GM18951 (cell line): ENCODE data around the gene FIBCD1.
"Not testable (repeated sequence)": the region's sequence is repeated elsewhere in the genome, so short reads cannot be mapped to it uniquely, and the experiment has no call there.

Experiments
- POLR2A ChIP-seq: IDR thresholded peaks from 4 replicates; pipeline ENCODE4 v1.6.1; 2011; ENCODE audit warnings: mild to moderate bottlenecking; ENCODE audit not compliant: insufficient read length, insufficient read depth; ENCODE audit errors: extremely low read depth
- in situ Hi-C: fragments of 300-500 bp; cut with MboI; formaldehyde crosslinking; loops from one replicate; pipeline ENCODE4 v1.12.0; 2022; ENCODE audit warnings: low sequenced_read_pairs, mixed read lengths, inconsistent platforms; ENCODE audit not compliant: unreplicated experiment

The FIBCD1 gene

DNA sequence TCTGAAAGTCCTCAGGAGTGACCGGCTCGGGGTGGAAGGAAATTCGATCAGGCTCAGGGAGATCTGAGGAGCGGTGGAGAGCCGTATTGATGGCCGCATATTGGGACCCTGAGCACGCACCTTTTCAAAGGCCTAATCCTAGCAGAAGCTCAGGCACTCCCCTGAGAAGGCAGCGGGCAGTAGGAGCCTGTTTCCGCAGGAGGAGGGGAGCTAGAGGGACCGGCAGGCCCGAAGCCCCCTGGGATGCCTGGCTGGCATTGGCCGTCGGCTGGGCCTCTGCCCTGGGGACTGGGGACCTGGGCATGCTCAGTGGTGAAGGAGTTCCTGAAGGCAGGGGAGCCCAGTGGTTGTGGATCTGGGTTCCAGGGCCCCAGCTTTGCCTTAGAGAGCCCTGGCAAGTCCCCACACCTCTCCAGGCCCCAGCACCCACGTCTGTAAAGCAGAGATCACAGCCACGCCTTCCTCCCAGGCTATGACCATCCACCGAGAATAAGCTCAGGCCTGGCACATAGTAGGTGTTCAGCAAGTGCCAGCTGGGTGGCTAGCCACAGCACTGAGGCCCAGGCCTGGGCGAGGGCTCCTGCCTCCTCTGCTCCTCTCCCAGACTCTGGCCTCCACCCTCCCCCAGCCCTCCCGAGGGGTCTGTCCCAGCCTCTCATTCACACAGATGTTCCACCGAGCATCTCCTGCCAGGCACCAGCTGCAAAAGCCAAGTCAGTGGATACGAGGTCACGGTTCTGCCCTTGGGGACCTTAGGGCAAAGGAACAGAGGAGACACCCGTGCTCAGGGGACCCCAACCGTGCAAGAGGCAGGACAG, 25.2 kb downstream of the FIBCD1 start:
- in situ Hi-C loops, result no loop called here
- TF ChIP-seq POLR2A, result no peak

DNA sequence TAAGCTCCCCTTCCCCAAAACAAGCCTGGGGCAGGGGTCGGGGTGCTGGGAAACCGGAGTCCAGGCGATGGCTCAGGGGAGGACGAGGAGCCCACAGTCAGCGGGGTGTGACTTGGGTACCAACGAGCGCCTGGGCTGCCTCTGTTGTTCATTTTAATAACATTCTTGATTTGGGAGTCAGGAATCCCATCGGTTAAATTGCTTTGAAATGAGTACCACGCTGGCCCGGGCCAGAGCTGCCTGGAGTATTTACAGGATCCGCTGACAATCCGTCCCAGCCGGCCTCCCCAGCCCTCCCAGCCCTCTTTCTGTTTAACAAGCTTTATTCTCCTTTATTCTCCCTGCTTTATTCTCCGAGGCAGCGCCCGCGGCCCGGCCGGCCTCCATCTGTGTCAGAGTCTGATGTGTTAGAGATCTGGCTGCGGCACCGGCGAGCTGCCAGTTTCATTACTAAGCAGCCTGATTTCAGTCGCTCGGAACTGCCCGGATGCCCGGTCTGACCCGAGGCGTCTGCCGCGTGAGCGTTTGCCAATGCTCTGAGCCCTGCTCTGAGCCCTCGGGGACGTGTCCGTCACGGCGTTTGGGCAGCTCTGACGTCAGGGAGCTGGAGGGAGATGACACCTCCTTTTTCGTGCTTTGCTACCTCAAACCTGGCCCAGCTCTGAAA, 26.0 kb downstream of the FIBCD1 start:
- no peak for TF ChIP-seq POLR2A
- in situ Hi-C loops, result no loop called here

DNA sequence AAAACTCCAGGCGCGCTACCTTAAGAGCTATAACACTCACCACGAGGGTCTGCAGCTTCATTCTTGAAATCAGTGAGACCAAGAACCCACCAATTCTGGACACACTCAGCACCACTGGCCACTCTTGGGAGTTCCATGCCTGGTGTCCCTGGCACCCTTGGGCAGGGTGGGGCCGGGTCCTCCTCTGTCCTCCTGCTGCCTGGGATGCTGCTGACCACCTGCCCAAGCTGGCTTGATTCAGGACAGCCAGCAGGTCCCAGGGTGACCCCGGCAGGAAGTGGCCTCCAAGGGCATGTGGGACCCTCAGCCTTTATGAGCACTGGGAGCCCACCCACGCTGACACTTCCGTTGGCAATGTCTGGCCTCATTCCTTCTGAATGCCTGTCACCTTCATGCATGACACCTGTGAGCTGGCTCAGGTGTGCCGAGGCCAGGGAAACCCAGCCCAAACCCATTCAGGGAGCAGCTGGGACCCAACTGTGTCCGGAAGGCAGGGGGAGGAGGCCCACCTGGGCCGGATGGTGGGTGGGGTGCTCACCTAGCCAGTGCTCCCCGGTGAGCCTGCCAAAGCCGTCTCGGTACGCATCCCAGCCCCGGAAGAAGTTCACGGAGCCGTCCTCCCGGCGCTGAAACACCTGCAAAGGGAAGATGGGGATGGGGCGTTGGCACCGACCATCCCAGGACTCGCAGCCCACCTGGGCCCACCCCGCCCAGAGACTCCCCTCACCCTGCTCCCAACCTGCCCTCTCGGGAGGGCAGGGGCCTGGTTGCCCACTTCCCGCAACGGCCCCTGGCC, 27.6 kb downstream of the FIBCD1 start:
- in situ Hi-C loops, result no loop called here
- TF ChIP-seq POLR2A, result no peak

DNA sequence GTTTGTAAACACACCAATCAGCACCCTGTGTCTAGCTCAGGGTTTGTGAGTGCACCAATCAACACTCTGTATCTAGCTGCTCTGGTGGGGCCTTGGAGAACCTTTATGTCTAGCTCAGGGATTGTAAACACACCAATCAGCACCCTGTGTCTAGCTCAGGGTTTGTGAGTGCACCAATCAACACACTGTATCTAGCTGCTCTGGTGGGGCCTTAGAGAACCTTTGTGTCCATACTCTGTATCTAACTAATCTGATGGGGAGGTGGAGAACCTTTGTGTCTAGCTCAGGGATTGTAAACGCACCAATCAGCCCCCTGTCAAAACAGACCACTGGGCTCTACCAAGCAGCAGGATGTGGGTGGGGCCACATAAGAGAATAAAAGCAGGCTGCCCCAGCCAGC, 28.4 kb downstream of the FIBCD1 start:
- in situ Hi-C loops, result not testable (repeated sequence)

DNA sequence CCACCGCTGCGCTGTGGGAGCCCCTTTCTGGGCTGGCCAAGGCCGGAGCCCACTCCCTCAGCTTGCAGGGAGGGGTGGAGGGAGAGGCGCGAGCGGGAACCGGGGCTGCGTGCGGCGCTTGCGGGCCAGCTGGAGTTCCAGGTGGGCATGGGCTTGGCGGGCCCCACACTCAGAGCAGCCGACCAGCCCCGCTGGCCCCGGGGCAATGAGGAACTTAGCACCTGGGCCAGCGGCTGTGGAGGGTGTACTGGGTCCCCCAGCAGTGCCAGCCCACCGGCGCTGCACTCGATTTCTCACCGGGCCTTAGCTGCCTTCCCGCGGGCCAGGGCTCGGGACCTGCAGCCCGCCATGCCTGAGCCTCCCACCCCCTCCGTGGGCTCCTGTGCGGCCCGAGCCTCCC, 29.0 kb downstream of the FIBCD1 start:
- in situ Hi-C loops, result not testable (repeated sequence)

DNA sequence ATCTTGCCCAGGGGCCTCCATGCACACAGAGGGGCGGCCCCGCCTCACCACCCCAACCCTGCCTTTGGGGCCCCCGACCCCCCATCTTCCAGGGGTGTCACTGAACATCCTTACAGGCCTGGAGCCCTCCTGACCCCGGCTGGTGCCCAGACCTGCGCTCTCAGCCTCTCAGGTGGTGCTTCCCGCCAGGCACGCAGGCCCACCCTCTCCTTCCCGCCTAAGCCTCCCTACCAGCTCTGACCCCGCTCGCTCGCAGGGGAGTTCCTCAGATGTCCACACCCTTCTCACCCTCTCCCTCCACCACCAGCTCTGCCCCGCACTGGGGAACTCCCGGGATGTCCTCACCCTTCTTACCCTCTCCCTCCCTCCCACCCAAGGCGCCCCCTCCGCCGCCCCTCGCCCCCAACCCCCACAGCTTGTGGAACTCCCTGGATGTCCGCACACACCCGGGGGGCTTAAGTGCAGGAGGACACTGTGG, 30.1 kb downstream of the FIBCD1 start:
- in situ Hi-C loops, result no loop called here
- no peak for TF ChIP-seq POLR2A

DNA sequence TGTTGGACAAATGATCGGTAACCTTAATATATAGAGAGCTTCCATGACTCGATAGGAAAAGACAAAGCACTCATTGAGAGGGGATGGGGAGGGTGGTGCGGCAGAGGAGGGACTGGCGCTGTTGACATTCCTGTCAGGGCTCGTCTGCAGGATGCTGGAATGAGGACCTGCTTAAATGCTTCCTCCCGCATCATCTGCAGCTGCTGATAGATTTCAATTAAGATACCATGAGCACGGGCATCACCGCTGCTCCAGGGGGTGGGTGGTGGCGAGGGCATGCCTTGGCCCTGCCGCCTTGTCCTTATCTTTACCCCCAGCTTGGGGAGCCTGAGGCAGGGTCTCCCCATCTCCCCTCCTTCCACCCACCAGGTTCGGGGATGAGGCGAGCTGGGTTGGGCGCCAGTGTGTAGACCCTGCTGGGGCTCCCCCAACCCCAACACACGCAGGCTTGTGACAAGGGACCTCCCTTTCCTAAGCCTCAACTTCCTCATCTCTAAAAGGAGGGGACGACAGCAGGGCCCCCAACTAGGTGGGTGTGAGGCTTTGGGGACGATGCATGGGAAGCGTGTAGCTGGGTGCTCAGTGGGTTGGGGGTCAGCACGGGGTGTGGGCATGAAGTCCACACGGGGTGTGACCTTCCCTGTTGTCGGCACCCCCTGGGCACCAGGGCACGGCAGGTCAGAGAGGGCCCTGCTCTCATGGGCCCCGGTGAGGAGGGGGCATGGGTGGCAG, 30.7 kb downstream of the FIBCD1 start:
- no peak for TF ChIP-seq POLR2A
- in situ Hi-C loops, result no loop called here

DNA sequence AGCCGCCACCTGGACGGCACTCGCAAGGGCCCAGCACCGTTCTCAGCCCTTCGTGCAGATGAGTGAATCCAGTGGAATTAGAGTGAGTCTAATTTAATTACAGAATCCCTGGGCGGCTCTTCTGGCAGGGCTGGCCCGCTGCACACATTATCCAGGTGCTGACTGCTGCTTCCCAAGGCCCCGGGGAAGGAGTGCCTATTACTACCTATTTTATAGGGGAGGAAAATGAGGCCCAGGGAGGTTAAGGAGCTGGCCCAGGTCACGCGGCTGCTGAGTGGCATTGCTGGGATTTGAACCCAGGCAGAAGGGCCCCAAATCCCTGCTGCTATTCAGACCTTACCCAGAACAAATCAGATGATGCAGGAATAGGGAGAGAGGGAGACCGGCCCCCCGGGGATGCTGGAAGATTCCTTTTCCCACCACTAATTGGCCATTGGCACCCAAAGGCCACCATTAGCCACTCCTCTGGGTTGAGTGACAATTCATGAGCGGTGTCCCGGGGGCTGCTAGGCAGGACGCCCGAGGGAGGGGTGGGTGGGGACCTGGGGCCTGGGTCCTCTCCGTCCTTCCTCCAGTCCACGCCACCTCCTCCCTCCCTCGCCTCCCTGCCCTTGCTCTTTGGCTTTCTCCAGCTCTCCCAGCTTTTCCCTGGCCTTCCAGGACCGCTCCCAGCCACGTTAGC, 32.2 kb downstream of the FIBCD1 start:
- in situ Hi-C loops, result no loop called here
- TF ChIP-seq POLR2A, result no peak

DNA sequence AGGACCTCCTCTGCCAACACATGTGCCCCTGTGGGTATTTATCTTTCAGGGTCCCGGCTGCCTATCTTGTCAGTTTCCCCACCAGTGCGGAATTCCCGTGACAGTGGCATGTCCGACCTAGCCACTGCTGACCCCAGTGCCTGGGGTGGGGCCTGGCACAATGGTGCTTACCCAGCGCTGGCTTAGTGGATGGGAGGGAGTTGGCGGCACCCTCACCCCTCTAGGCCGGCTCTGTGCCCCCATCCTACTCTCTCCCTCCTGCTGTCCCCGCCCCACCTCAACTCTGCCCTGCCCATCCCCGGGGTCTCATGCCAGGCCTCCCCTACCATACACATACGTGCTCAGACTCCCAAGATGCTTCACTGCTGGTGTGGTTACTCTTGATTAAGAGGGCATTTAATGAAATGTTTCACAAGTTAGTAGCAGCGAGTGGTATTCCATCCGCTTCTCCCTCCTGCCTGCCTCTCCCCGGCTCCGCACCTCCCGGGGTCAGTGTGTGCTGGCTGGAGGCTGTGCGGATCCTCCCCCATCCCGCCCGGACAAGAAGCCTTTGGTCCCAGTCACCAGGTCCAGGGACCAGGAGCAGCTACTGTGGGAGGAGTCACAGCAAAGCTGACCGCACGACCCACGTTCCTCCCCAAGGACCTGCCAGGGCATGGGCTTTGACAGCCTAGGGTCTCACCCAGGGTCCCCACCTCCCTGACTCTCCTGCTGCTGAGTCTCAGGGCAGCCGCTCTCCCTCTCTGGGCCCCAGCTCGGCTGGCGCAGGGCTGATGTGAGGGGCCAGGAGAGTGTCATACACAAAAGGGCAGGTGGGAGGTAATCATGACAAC, 32.9 kb downstream of the FIBCD1 start:
- TF ChIP-seq POLR2A, result no peak
- in situ Hi-C loops, result no loop called here

DNA sequence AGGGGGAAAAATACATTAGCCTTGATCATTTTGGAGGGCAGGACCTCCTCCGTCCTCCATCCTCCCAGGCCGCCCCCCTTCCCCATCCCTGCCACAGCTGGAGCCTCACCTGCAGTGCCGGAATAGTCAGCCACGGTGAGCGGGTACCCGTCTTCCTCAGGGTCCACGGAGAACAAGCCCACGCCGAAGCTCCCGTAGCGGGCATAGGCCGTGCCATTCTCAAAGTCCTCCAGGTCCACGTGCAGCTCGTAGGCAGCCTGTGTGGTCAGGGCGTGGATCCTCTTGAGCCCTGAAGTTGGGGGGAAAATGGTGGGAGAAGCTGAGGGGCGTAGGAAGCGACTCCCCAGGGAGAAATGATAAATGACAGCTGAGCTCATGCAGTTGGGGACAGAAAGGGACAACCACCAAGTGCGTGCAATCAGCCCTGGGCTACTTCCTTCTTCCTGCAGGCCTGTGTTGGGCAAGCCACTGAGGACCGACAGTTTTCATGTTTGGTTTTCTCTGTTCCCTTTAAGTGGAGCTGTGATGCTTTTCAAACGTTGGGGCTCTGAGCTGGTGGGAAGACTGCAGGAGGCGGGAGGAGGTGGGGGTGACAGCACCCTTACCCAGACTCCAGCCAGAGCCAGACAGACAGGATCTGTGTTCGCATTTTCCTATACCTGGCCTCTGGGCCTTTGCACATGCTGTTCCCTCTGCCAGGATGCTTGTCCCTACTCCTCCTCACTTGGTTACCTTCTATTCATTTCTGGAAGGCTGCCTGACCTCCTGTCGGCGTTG, 33.7 kb downstream of the FIBCD1 start:
- in situ Hi-C loops, result no loop called here
- TF ChIP-seq POLR2A, result no peak

DNA sequence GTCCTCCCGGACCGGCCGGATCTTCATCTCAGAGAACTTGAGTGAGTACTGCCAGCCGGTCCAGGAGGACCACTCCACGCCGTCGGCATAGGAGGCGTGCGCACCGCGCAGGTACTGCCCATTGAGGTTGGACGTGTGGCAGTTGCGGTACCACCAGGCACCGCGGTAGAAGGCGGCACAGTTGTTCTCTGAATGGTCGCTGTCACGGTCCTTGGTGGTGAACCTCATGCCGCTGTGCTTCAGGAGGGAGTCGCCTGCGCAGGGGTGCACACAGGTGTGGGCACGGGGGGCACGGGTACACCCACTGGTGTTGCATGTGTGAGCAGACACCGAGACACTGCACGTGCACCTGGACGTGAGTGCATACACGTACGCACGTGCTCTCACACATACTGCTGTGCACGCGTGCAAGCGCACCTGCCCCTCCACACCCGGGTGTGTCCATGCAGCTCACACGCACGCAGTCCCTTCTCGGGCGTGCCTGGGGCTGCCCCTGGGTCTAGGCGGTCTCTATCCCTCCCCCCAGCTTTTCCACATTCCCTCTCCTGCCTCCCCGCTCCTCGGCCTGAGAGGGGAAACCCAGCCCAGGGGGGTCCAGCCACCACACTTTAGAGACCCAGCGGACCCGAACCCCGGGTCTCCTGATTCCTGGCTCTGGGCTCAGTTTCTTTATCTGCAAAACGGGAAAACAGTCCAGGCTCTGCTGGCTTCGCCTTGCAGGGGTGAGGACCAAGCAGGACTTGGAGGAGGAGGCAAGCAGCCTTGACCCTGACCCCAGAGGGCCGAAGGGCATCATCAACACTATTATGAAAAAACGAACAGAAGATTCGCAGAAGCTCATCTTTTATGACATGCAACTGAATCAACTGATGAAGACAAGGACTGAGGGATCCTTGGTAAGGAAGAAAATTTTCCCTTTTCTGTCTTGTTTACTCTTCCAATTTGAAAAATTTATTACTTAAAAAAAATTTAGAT, 34.7 kb downstream of the FIBCD1 start:
- no peak for TF ChIP-seq POLR2A
- in situ Hi-C loops, result no loop called here
